H1 (cell line): Measurements from ENCODE around the gene SARNP. TPM values are rescaled to one million over a fixed set of nuclear protein-coding genes. Genes with fewer than 3 reads are reported as not detected.
A peak's percentile ranks its signal among the peaks of the same experiment; 100 is the strongest.

Experiments
- CTCF ChIA-PET: fragments of 300-600 bp; sonication (Branson Sonifier 250); formaldehyde crosslinking; loops from one replicate; lab custom pipeline; 2021; ENCODE audit not compliant: partially characterized antibody; lab: Charles Lee
- POLR2A ChIA-PET: fragments of 300-600 bp; sonication (Branson Sonifier 250); formaldehyde crosslinking; loops from one replicate; lab custom pipeline; 2021; ENCODE audit warnings: inconsistent platforms; ENCODE audit not compliant: partially characterized antibody; lab: Charles Lee
- DNase-seq, 2 experiments: peaks; one replicate each; pipeline versions ENCODE4 v3.0.0 to v3.0.0-alpha.2; 2010 to 2022; ENCODE audit warnings: low spot score in 2 of 2, low read depth in 1 of 2, mixed read lengths in 1 of 2
- FAIRE-seq: peaks from 2 replicates; lab custom pipeline; 2011; peaks lifted over from hg19 to GRCh38; lab: Jason Lieb, UNC
- H2AFZ ChIP-seq: 2 replicates; pipeline ENCODE4 v1.8.1; 2012; ENCODE audit warnings: low read length, inconsistent platforms
- H2AK5ac ChIP-seq: 2 replicates; pipeline ENCODE4 v1.6.1; 2013; ENCODE audit warnings: low read depth, low read length
- H2BK120ac ChIP-seq: replicated peaks from 2 replicates; pipeline ENCODE3; 2013; ENCODE audit warnings: low read depth, low read length, inconsistent platforms
- H2BK12ac ChIP-seq: 2 replicates; pipeline ENCODE4 v1.6.1; 2013; ENCODE audit warnings: low read depth, low read length
- H2BK15ac ChIP-seq: 2 replicates; pipeline ENCODE4 v1.6.1; 2013; ENCODE audit warnings: low read length
- H2BK20ac ChIP-seq: 2 replicates; pipeline ENCODE4 v1.6.1; 2013; ENCODE audit warnings: low read length
- H2BK5ac ChIP-seq: 2 replicates; pipeline ENCODE4 v1.6.1; 2013; ENCODE audit warnings: low read depth, low read length
- H3K14ac ChIP-seq: 2 replicates; pipeline ENCODE4 v1.6.1; 2013; ENCODE audit warnings: inconsistent platforms; ENCODE audit not compliant: insufficient read length
- H3K18ac ChIP-seq: 2 replicates; pipeline ENCODE4 v1.6.1; 2013; ENCODE audit warnings: low read length; ENCODE audit errors: extremely low read depth
- H3K23ac ChIP-seq: 2 replicates; pipeline ENCODE4 v1.6.1; 2013; ENCODE audit warnings: inconsistent platforms; ENCODE audit not compliant: insufficient read length
- H3K23me2 ChIP-seq: 2 replicates; pipeline ENCODE4 v1.6.1; 2013; ENCODE audit warnings: low read depth, low read length
- H3K27ac ChIP-seq: 2 replicates; pipeline ENCODE4 v1.6.1; 2011; ENCODE audit warnings: low read depth, low read length, inconsistent platforms
- H3K27me3 ChIP-seq, 4 experiments: replicated peaks in 1 of 4; 1 replicate in 1 of 4; 2 replicates in 3 of 4; pipeline versions ENCODE4 v1.6.1 to v1.8.1; 2011 to 2013; ENCODE audit warnings: low read length in 3 of 4, mild to moderate bottlenecking in 3 of 4, inconsistent platforms in 2 of 4, mixed read lengths in 2 of 4, moderate library complexity in 1 of 4; ENCODE audit not compliant: control insufficient read depth in 3 of 4, insufficient read depth in 3 of 4; ENCODE audit errors: extremely low read depth in 1 of 4
- H3K36me3 ChIP-seq, 4 experiments: 2 replicates each; pipeline versions ENCODE4 v1.6.1 to v1.8.1; 2011 to 2013; ENCODE audit warnings: mild to moderate bottlenecking in 4 of 4, low read length in 3 of 4, moderate library complexity in 2 of 4, control low read depth in 1 of 4, inconsistent platforms in 1 of 4; ENCODE audit not compliant: insufficient read depth in 4 of 4, control insufficient read depth in 2 of 4
- H3K4ac ChIP-seq: replicated peaks from 2 replicates; pipeline ENCODE3; 2013; ENCODE audit warnings: low read length, low read depth, mixed read lengths, inconsistent platforms; ENCODE audit not compliant: insufficient read length
- H3K4me1 ChIP-seq, 4 experiments: replicated peaks in 1 of 4; 1 replicate in 1 of 4; 2 replicates in 3 of 4; pipeline versions ENCODE4 v1.6.1 to v1.8.1; 2011 to 2013; ENCODE audit warnings: low read length in 3 of 4, inconsistent platforms in 2 of 4, mixed read lengths in 1 of 4; ENCODE audit not compliant: insufficient read depth in 4 of 4, control insufficient read depth in 3 of 4
- H3K4me2 ChIP-seq, 2 experiments: 2 replicates each; pipeline versions ENCODE4 v1.6.1 to v1.8.1; 2011 to 2013; ENCODE audit warnings: low read depth in 2 of 2, low read length in 2 of 2, control low read depth in 1 of 2, inconsistent platforms in 1 of 2, mild to moderate bottlenecking in 1 of 2; ENCODE audit not compliant: insufficient read depth in 1 of 2
- H3K4me3 ChIP-seq, 4 experiments: fragments of 200-600, 300-600 bp in 1 of 4; sonication (generic), shearing (Covaris generic), sonication (Bioruptor Twin) in 1 of 4; 2 replicates each; pipeline versions ENCODE4 v1.5.1 to v1.8.1; 2011 to 2016; ENCODE audit warnings: low read length in 4 of 4, low read depth in 3 of 4, control low read depth in 2 of 4, inconsistent platforms in 2 of 4, mild to moderate bottlenecking in 2 of 4, mixed read lengths in 1 of 4, moderate library complexity in 1 of 4; ENCODE audit not compliant: insufficient read depth in 2 of 4; ENCODE audit errors: extremely low read depth in 1 of 4
- H3K56ac ChIP-seq: replicated peaks from 2 replicates; pipeline ENCODE3; 2013; ENCODE audit warnings: low read depth, mild to moderate bottlenecking, mixed read lengths, low read length, inconsistent platforms; ENCODE audit not compliant: insufficient read length
- H3K79me1 ChIP-seq: 2 replicates; pipeline ENCODE4 v1.6.1; 2013; ENCODE audit warnings: low read depth, low read length, control low read depth
- H3K79me2 ChIP-seq, 2 experiments: 2 replicates each; pipeline versions ENCODE4 v1.6.1 to v1.8.1; 2012 to 2013; ENCODE audit warnings: low read length in 2 of 2, mild to moderate bottlenecking in 2 of 2, inconsistent platforms in 1 of 2; ENCODE audit not compliant: insufficient read depth in 2 of 2, control insufficient read depth in 1 of 2
- H3K9ac ChIP-seq, 4 experiments: replicated peaks in 1 of 4; 1 replicate in 1 of 4; 2 replicates in 3 of 4; pipeline versions ENCODE4 v1.6.1 to v1.8.1; 2011 to 2013; ENCODE audit warnings: low read depth in 3 of 4, low read length in 3 of 4, control low read depth in 2 of 4, mild to moderate bottlenecking in 2 of 4, moderate library complexity in 2 of 4, inconsistent platforms in 1 of 4; ENCODE audit errors: extremely low read depth in 1 of 4
- H3K9me3 ChIP-seq, 2 experiments: 2 replicates each; pipeline versions ENCODE4 v1.6.1 to v1.8.1; 2012 to 2013; ENCODE audit warnings: mild to moderate bottlenecking in 2 of 2, moderate library complexity in 2 of 2, control low read depth in 1 of 2, inconsistent platforms in 1 of 2, low read depth in 1 of 2, low read length in 1 of 2, mixed read lengths in 1 of 2; ENCODE audit not compliant: insufficient read depth in 2 of 2
- H4K20me1 ChIP-seq, 2 experiments: replicated peaks in 1 of 2; 2 replicates each; pipeline versions ENCODE3 to v1.8.1; 2011 to 2013; ENCODE audit warnings: inconsistent platforms in 2 of 2, low read length in 2 of 2, mild to moderate bottlenecking in 1 of 2; ENCODE audit not compliant: insufficient read depth in 2 of 2, control insufficient read depth in 1 of 2
- H4K5ac ChIP-seq: 2 replicates; pipeline ENCODE4 v1.6.1; 2013; ENCODE audit warnings: low read length, low read depth, mixed read lengths, inconsistent platforms; ENCODE audit not compliant: insufficient read length
- H4K8ac ChIP-seq: 2 replicates; pipeline ENCODE4 v1.8.0; 2013; ENCODE audit warnings: mild to moderate bottlenecking, moderate library complexity, low read length, inconsistent platforms; ENCODE audit not compliant: insufficient read depth; ENCODE audit errors: extremely low read depth
- H4K91ac ChIP-seq: replicated peaks from 2 replicates; pipeline ENCODE3; 2013; ENCODE audit warnings: low read length, mixed read lengths, inconsistent platforms; ENCODE audit not compliant: insufficient read length
- BRCA1 ChIP-seq: IDR thresholded peaks from 2 replicates; pipeline ENCODE4 v1.6.1; 2012; ENCODE audit warnings: low read depth, low read length, improper control_type of control experiment
- EP300 ChIP-seq, 2 experiments: IDR thresholded peaks; 1 replicate in 1 of 2; 2 replicates in 1 of 2; pipeline ENCODE4 v1.6.1; 2011 to 2012; ENCODE audit warnings: low read depth in 2 of 2, low read length in 2 of 2, mild to moderate bottlenecking in 2 of 2, borderline replicate concordance in 1 of 2, inconsistent platforms in 1 of 2, moderate library complexity in 1 of 2
- GABPA ChIP-seq: IDR thresholded peaks from 2 replicates; pipeline ENCODE4 v1.6.1; 2011; ENCODE audit warnings: mild to moderate bottlenecking, low read length, moderate library complexity, borderline replicate concordance; ENCODE audit not compliant: insufficient read depth
- HDAC2 ChIP-seq, 2 experiments: fragments of 300-600 bp in 1 of 2; sonication (generic) in 1 of 2; IDR thresholded peaks; 2 replicates each; pipeline ENCODE4 v1.6.1; 2011 to 2012; ENCODE audit warnings: low read depth in 2 of 2, low read length in 2 of 2, mild to moderate bottlenecking in 2 of 2, moderate library complexity in 2 of 2, borderline replicate concordance in 1 of 2, inconsistent platforms in 1 of 2
- HDAC6 ChIP-seq: IDR thresholded peaks from one replicate; pipeline ENCODE4 v1.7.1; 2012; ENCODE audit warnings: low read depth, mild to moderate bottlenecking, inconsistent platforms, low read length, moderate library complexity
- JUND ChIP-seq: IDR thresholded peaks from 2 replicates; pipeline ENCODE4 v1.6.1; 2011; ENCODE audit warnings: mild to moderate bottlenecking, improper control_type of control experiment, low read length
- KDM1A ChIP-seq: fragments of 200-600, 300-600 bp; sonication (generic); IDR thresholded peaks from 2 replicates; pipeline ENCODE4 v1.7.1; 2016; ENCODE audit warnings: mild to moderate bottlenecking, low read length, borderline replicate concordance
- POU5F1 ChIP-seq: IDR thresholded peaks from 2 replicates; pipeline ENCODE4 v1.6.1; 2011; ENCODE audit warnings: low read depth, mild to moderate bottlenecking, low read length, moderate library complexity
- RBBP5 ChIP-seq: IDR thresholded peaks from 2 replicates; pipeline ENCODE4 v1.7.1; 2012; ENCODE audit warnings: low read depth, mild to moderate bottlenecking, inconsistent platforms, low read length, moderate library complexity, borderline replicate concordance
- SP2 ChIP-seq: IDR thresholded peaks from 2 replicates; pipeline ENCODE4 v1.6.1; 2012; ENCODE audit warnings: mild to moderate bottlenecking, low read length, inconsistent platforms
- SUZ12 ChIP-seq: fragments of 200-600 bp; sonication (generic); IDR thresholded peaks from 2 replicates; pipeline ENCODE4 v1.6.1; 2012; ENCODE audit warnings: mild to moderate bottlenecking, inconsistent platforms, low read length, moderate library complexity, mixed read lengths
- TAF7 ChIP-seq: optimal IDR thresholded peaks from 2 replicates; pipeline ENCODE3; 2011; ENCODE audit warnings: low read depth, mild to moderate bottlenecking, inconsistent platforms, low read length, moderate library complexity, borderline replicate concordance
- TCF12 ChIP-seq: IDR thresholded peaks from 2 replicates; pipeline ENCODE4 v1.6.1; 2011; ENCODE audit warnings: low read depth, mild to moderate bottlenecking, low read length
- WGBS, 2 experiments: shearing (Covaris generic) in 1 of 2; methylation state at CpG; one replicate each; pipeline versions ENCODE4 v1.1.6 to v1.1.7; 2013 to 2015; ENCODE audit warnings: low lambda C conversion rate in 2 of 2, mixed read lengths in 2 of 2, inconsistent platforms in 1 of 2, low coverage in 1 of 2, missing lambda C conversion rate in 1 of 2; ENCODE audit not compliant: insufficient replicate concordance in 2 of 2, insufficient coverage in 1 of 2, insufficient read length in 1 of 2; ENCODE audit errors: extremely low coverage in 1 of 2, missing lambda C conversion rate in 1 of 2; 5-methylcytosine and 5-hydroxymethylcytosine counted together
- polyA plus RNA-seq, 7 experiments: library from polyadenylated mRNA; depleted of rRNA in 3 of 7; stranded (reverse) in 5 of 7; unstranded in 2 of 7; fragments of >200 nt in 5 of 7; fragments of 200-250 nt in 2 of 7; gene quantifications; 1 replicate in 5 of 7; 2 replicates in 1 of 7; 4 replicates in 1 of 7; pipeline versions ENCODE4 v1.2.1 to v1.2.3, GENCODE V29; 2011 to 2013; ENCODE audit warnings: missing spikeins in 2 of 7, mixed read lengths in 2 of 7
- total RNA-seq: library from RNA; stranded (reverse); fragmentation: NEBNext Ultra II Directional; extraction: Animal tissue kit (Norgen Biotek cat#: 25700); gene quantifications from 2 replicates; pipeline ENCODE4 v1.2.1, GENCODE V29; 2021

Gene SARNP
- total and polyA plus RNA-seq, 2 of the 8 experiments (the other 6 are each of a cell fraction or from before 2014, with no cell fraction given) = 114 to 226 TPM

DNA sequence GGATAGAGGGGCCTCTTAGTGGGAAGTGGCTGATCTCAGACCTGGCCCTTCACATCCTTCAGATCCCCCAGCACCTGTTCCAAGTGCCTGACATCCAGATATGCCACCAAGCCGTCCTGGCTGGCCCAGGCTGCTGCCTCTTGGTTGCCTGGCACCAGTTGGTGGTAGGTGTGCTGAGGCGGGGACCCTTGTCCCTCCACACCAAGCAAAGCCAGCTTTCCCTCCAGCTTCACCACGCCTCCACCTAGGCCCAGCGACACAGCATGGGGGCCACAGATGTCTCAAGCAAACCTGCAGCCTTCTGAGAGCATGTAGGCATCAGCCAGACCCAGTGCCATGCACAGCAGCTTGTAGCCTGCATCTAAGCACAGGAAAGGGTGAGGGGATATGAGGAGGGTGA is 85.2 kb downstream of the SARNP start:
- H3K56ac ChIP-seq = no peak overlapping the region
- no peak overlapping the region for H2AK5ac ChIP-seq
- H2AFZ ChIP-seq = no peak overlapping the region
- H4K8ac ChIP-seq = no peak overlapping the region; the same call in 1 of the 2 replicates
- 78% methylated on average over 4 of the region's 4 CpGs; no CpG with 5 or more reads in 1 of the 2 experiments for WGBS, 2 experiments
- H3K4me1 ChIP-seq = peaks cover 0 to 14% (median 9%) of the 10 kb centered on the region in 4 experiments; a peak in 6 of 7 replicates
- no peak overlapping the region for H2BK15ac ChIP-seq
- no peaks in the 10 kb centered on the region for H3K27me3 ChIP-seq
- H2BK120ac ChIP-seq = no peak overlapping the region
- H3K18ac ChIP-seq = no peak overlapping the region
- H4K20me1 ChIP-seq = peaks cover 0 to 2% of the 10 kb centered on the region in 2 experiments
- H2BK12ac ChIP-seq = no peak overlapping the region
- H3K23me2 ChIP-seq = peaks cover 15% of the 10 kb centered on the region
- peaks cover 0 to 9% of the 10 kb centered on the region in 2 experiments; a peak in 2 of 4 replicates for H3K79me2 ChIP-seq
- no peak overlapping the region for H4K5ac ChIP-seq
- ChIA-PET POLR2A (interaction anchor here (1.6 to 34.1 kb wide), 4 partner anchors 8 to 34 kb away, joined by 6 to 809 read pairs (median 56); partner anchors contain the start of genes BLOC1S1 and RDH5), CTCF (interaction anchor here (1.0 to 10.7 kb wide), 4 partner anchors 12 to 75 kb away, joined by 3 to 229 read pairs (median 96); partner anchors contain the start of genes BLOC1S1 and RDH5)
- no peak overlapping the region for H3K4me2 ChIP-seq
- H3K79me1 ChIP-seq = no peaks in the 10 kb centered on the region; the same call in 1 of the 2 replicates
- H3K23ac ChIP-seq = no peak overlapping the region
- no peak overlapping the region for H3K4ac ChIP-seq
- H3K14ac ChIP-seq = no peak overlapping the region
- FAIRE-seq = no peak
- DNase-seq = no peak
- no peak overlapping the region for H2BK5ac ChIP-seq
- no peaks in the 10 kb centered on the region for H3K9me3 ChIP-seq
- 0 out of 7 replicates have a peak overlapping the region, but pooled peaks of 1 of the 4 experiments have one; percentile 13 for H3K9ac ChIP-seq
- no peak overlapping the region for H3K4me3 ChIP-seq
- no peak overlapping the region for H3K27ac ChIP-seq
- H3K36me3 ChIP-seq = no peaks in the 10 kb centered on the region
- no peak overlapping the region for H4K91ac ChIP-seq
- no peak overlapping the region for H2BK20ac ChIP-seq
- no peak for TF ChIP-seq HDAC2 (IDR thresholded peaks at IDR 0.05; ENCODE audit: borderline replicate concordance in 1 of 2, low read depth in 2 of 2, low read length in 2 of 2)
- no peak for TF ChIP-seq TAF7
- TF ChIP-seq SP2 = no peak
- no peak for TF ChIP-seq BRCA1
- TF ChIP-seq JUND = no peak
- no peak for TF ChIP-seq HDAC6
- no peak for TF ChIP-seq EP300 (IDR thresholded peaks at IDR 0.05; ENCODE audit: borderline replicate concordance in 1 of 2, low read depth in 2 of 2, low read length in 2 of 2)
- TF ChIP-seq RBBP5 = no peak
- no peak for TF ChIP-seq POU5F1
- TF ChIP-seq SUZ12 = no peak
- no peak for TF ChIP-seq TCF12
- TF ChIP-seq KDM1A = no peak
- TF ChIP-seq GABPA = no peak
